ENCODE data around the gene MRTFA.

DNA sequence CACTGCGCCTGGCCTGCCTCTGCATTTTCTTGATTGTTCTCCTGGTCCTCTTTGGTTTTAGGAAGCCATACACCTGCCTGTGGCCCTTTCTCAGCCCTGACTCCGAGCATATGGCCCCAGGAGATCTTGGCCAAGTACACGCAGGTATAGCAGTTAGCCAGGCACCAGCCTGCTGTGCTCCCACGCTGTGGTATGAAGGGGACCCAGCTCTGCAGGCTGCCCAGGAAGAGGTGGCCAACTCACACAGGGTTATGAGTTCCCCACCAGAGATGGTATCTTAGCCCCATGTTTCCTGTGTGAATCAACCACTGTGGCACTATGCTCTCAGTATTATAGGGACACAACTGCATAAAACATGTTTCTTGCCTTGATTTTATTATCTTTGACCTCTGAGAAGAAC, 235.0 kb downstream of the MRTFA start:
- TF ChIP-seq EZH2 (IDR thresholded peaks at IDR 0.05; ENCODE audit: low read depth) (no peak), CTCF (conservative IDR thresholded peaks at IDR 0.05) (no peak)

Data from PC-9 (cell line).